ENCODE results near the gene ROR1.

- TF ChIP-seq MTA3 (CRISPR knock-in tag; IDR thresholded peaks at IDR 0.05) (no peak), SMARCC2 (IDR thresholded peaks at IDR 0.05) (no peak)
These were observed 55.8 kb downstream of the ROR1 start for GRCh38 chr1:63829349-63830327.

Data from HepG2 (cell line).